Myometrial cell (primary cell): ENCODE results near the gene AFF3. TPM values are rescaled to one million over a fixed set of nuclear protein-coding genes. Genes with fewer than 3 reads are reported as not detected.

ENCODE experiments used
- total RNA-seq: library from RNA; depleted of rRNA; stranded (reverse); fragments of >200 nt; gene quantifications from 2 replicates; pipeline ENCODE4 v1.2.3, GENCODE V29; 2015

AFF3 gene, protein sequence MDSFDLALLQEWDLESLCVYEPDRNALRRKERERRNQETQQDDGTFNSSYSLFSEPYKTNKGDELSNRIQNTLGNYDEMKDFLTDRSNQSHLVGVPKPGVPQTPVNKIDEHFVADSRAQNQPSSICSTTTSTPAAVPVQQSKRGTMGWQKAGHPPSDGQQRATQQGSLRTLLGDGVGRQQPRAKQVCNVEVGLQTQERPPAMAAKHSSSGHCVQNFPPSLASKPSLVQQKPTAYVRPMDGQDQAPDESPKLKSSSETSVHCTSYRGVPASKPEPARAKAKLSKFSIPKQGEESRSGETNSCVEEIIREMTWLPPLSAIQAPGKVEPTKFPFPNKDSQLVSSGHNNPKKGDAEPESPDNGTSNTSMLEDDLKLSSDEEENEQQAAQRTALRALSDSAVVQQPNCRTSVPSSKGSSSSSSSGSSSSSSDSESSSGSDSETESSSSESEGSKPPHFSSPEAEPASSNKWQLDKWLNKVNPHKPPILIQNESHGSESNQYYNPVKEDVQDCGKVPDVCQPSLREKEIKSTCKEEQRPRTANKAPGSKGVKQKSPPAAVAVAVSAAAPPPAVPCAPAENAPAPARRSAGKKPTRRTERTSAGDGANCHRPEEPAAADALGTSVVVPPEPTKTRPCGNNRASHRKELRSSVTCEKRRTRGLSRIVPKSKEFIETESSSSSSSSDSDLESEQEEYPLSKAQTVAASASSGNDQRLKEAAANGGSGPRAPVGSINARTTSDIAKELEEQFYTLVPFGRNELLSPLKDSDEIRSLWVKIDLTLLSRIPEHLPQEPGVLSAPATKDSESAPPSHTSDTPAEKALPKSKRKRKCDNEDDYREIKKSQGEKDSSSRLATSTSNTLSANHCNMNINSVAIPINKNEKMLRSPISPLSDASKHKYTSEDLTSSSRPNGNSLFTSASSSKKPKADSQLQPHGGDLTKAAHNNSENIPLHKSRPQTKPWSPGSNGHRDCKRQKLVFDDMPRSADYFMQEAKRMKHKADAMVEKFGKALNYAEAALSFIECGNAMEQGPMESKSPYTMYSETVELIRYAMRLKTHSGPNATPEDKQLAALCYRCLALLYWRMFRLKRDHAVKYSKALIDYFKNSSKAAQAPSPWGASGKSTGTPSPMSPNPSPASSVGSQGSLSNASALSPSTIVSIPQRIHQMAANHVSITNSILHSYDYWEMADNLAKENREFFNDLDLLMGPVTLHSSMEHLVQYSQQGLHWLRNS (N-terminal part only)
- under 0.01 TPM in 1 of 2 replicates, not detected in the other for total RNA-seq

DNA sequence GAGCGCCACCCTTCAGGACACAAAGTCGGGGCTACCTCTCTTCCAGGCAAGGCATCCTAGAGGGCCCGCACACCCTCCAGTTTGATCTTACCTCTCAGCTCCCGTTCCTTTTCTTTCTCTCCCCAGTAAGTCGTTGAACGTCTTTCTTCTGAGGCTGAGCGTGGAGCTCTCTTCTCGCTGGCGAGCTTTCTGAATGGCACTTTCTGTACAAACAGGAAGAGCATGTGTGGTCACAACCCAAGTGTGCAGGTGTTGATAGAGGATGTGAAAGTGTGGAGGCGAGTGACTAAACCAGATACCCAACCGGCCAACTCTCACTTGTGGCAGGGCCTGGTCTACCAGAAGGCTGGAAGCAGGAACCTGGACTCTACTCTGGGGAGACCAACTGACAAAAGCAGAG lies at the start of gene AFF3:
TSS of gene AFF3 (minus strand) at position 198 of the 400 bp plus-strand sequence. CDS start 38,136 bp downstream, outside the sequence.

Other genes starting within 250 kb of the AFF3 start
- 0.29 and 0.53 TPM in 2 replicates for gene LONRF2, start 179.9 kb upstream of the AFF3 start, total RNA-seq